LNCAP (cell line): ENCODE results near the gene GSDME.

ENCODE experiments used
- CTCF ChIP-seq: fragments of 450-650 bp; IDR thresholded peaks from 2 replicates; pipeline ENCODE4 v1.5.1; 2017; ENCODE audit warnings: mild to moderate bottlenecking

Gene GSDME

GRCh38 chr7:24723178-24723530, 34.1 kb downstream of the GSDME start:
- 0 out of 2 replicates have a peak, but pooled peaks have one; percentile 5 for TF ChIP-seq CTCF

GRCh38 chr7:24722386-24723177, 34.7 kb downstream of the GSDME start:
- peak; percentile 53 for TF ChIP-seq CTCF

GRCh38 chr7:24721481-24722001, 35.7 kb downstream of the GSDME start:
- TF ChIP-seq CTCF = no peak

GRCh38 chr7:24720283-24720682, 37.0 kb downstream of the GSDME start:
- TF ChIP-seq CTCF = no peak

- no peak for TF ChIP-seq CTCF
These were observed 38.2 kb downstream of the GSDME start for GRCh38 chr7:24718977-24719491.

GRCh38 chr7:24718431-24718831, 38.8 kb downstream of the GSDME start:
- TF ChIP-seq CTCF = no peak

- no peak for TF ChIP-seq CTCF
These were observed 39.5 kb downstream of the GSDME start for GRCh38 chr7:24717694-24718320.
